ENCODE measurements around the gene MACROD2.
A peak's percentile ranks its signal among the peaks of the same experiment; 100 is the strongest.

Gene MACROD2

GRCh38 chr20:15909995-15910394 is 1914.7 kb downstream of the MACROD2 start:
- no peaks in the 10 kb centered on the region for H3K79me2 ChIP-seq
- H3K4me2 ChIP-seq (ENCODE audit: low read length) = no peak overlapping the region
- no peaks in the 10 kb centered on the region for H3K9me3 ChIP-seq (ENCODE audit: control insufficient read depth, low read length)
- TF ChIP-seq, protein P1, sequence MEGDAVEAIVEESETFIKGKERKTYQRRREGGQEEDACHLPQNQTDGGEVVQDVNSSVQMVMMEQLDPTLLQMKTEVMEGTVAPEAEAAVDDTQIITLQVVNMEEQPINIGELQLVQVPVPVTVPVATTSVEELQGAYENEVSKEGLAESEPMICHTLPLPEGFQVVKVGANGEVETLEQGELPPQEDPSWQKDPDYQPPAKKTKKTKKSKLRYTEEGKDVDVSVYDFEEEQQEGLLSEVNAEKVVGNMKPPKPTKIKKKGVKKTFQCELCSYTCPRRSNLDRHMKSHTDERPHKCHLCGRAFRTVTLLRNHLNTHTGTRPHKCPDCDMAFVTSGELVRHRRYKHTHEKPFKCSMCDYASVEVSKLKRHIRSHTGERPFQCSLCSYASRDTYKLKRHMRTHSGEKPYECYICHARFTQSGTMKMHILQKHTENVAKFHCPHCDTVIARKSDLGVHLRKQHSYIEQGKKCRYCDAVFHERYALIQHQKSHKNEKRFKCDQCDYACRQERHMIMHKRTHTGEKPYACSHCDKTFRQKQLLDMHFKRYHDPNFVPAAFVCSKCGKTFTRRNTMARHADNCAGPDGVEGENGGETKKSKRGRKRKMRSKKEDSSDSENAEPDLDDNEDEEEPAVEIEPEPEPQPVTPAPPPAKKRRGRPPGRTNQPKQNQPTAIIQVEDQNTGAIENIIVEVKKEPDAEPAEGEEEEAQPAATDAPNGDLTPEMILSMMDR (IDR thresholded peaks at IDR 0.05) = no peak
- H3K4me3 ChIP-seq (ENCODE audit: low read depth, low read length) = no peak overlapping the region
- H3K27ac ChIP-seq = no peak overlapping the region
- H2AFZ ChIP-seq = peak overlapping the region; percentile 9
- no peaks in the 10 kb centered on the region for H3K4me1 ChIP-seq
- no peak overlapping the region for H3K9ac ChIP-seq
- H3K27me3 ChIP-seq (ENCODE audit: control insufficient read depth, insufficient read depth, low read length) = no peaks in the 10 kb centered on the region
- no peaks in the 10 kb centered on the region for H3K36me3 ChIP-seq (ENCODE audit: control insufficient read depth, insufficient read depth, low read length)

DNA sequence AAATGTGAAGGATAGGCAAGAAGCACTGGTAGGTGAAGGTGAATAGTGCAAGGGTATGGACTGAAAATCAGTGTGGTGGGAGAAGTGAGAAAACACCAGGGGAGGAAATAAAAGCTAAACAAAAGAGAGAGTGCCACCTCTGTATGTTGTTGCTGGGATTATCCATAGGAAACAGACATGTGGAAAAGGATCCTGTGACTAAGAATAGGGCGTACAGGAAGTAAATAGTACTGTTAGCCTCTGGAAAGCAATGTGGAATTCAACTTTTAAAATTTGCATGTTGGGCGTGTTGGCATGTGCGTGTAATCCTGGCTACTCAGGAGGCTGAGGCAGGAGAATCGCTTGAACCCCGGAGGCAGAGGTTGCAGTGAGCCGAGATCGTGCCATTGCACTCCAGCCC is 1916.3 kb downstream of the MACROD2 start:
- no peak overlapping the region for H2AFZ ChIP-seq
- H3K4me2 ChIP-seq (ENCODE audit: low read length) = no peak overlapping the region
- H3K4me3 ChIP-seq (ENCODE audit: low read depth, low read length) = no peak overlapping the region
- no peaks in the 10 kb centered on the region for H3K9me3 ChIP-seq (ENCODE audit: control insufficient read depth, low read length)
- H3K9ac ChIP-seq = no peak overlapping the region
- no peaks in the 10 kb centered on the region for H3K36me3 ChIP-seq (ENCODE audit: control insufficient read depth, insufficient read depth, low read length)
- H3K4me1 ChIP-seq = peaks cover 6% of the 10 kb centered on the region
- TF ChIP-seq, protein P1 (IDR thresholded peaks at IDR 0.05) = no peak
- no peaks in the 10 kb centered on the region for H3K27me3 ChIP-seq (ENCODE audit: control insufficient read depth, insufficient read depth, low read length)
- no peaks in the 10 kb centered on the region for H3K79me2 ChIP-seq
- H3K27ac ChIP-seq = no peak overlapping the region

- Histone ChIP-seq H2AFZ (no peak overlapping the region), H3K27ac (no peak overlapping the region), H3K4me1 (peaks cover 11% of the 10 kb centered on the region), H3K4me3 (ENCODE audit: low read depth, low read length) (no peak overlapping the region), H3K9me3 (ENCODE audit: control insufficient read depth, low read length) (no peaks in the 10 kb centered on the region), H3K79me2 (no peaks in the 10 kb centered on the region), H3K27me3 (ENCODE audit: control insufficient read depth, insufficient read depth, low read length) (no peaks in the 10 kb centered on the region), H3K36me3 (ENCODE audit: control insufficient read depth, insufficient read depth, low read length) (no peaks in the 10 kb centered on the region), H3K9ac (no peak overlapping the region), H3K4me2 (ENCODE audit: low read length) (no peak overlapping the region)
- TF ChIP-seq, protein P1 (IDR thresholded peaks at IDR 0.05) = no peak
Measured at GRCh38 chr20:15913391-15914025, 1918.2 kb downstream of the MACROD2 start.

- no peak overlapping the region for H3K9ac ChIP-seq
- no peaks in the 10 kb centered on the region for H3K9me3 ChIP-seq (ENCODE audit: control insufficient read depth, low read length)
- H3K79me2 ChIP-seq = no peaks in the 10 kb centered on the region
- no peaks in the 10 kb centered on the region for H3K36me3 ChIP-seq (ENCODE audit: control insufficient read depth, insufficient read depth, low read length)
- H2AFZ ChIP-seq = peak overlapping the region; percentile 26
- H3K4me3 ChIP-seq (ENCODE audit: low read depth, low read length) = no peak overlapping the region
- peak overlapping the region; percentile 70 for H3K27ac ChIP-seq
- no peaks in the 10 kb centered on the region for H3K27me3 ChIP-seq (ENCODE audit: control insufficient read depth, insufficient read depth, low read length)
- peaks cover 11% of the 10 kb centered on the region for H3K4me1 ChIP-seq
- TF ChIP-seq, protein P1 (IDR thresholded peaks at IDR 0.05) = no peak
- H3K4me2 ChIP-seq (ENCODE audit: low read length) = peak overlapping the region; percentile 61
Measured at GRCh38 chr20:15916623-15917022, 1921.3 kb downstream of the MACROD2 start.

DNA sequence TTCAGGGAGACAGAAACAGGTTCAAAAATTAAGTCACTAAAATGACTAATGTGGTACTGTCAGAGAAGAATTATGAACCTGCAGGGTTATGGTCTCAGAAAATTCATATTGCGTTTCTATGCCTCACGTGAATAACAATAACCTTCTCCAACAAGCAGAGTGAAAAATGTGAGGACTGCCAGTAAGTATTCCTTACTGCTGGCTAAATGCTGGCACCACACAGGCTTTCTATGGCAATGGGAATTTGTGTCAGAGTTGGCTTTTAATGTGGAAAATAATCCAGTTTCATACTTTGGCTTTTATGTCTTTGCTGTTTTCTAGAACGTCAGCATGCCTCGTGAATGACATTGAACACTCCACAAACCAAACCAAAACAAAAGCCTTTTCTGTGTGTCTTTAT is 1922.0 kb downstream of the MACROD2 start:
- H3K4me1 ChIP-seq = peaks cover 11% of the 10 kb centered on the region
- no peaks in the 10 kb centered on the region for H3K36me3 ChIP-seq (ENCODE audit: control insufficient read depth, insufficient read depth, low read length)
- peak overlapping the region; percentile 61 for H3K4me2 ChIP-seq (ENCODE audit: low read length)
- TF ChIP-seq, protein P1 (IDR thresholded peaks at IDR 0.05) = no peak
- H2AFZ ChIP-seq = peak overlapping the region; percentile 26
- peak overlapping the region; percentile 70 for H3K27ac ChIP-seq
- H3K9ac ChIP-seq = no peak overlapping the region
- no peaks in the 10 kb centered on the region for H3K79me2 ChIP-seq
- peak overlapping the region; percentile 31 for H3K4me3 ChIP-seq (ENCODE audit: low read depth, low read length)
- H3K27me3 ChIP-seq (ENCODE audit: control insufficient read depth, insufficient read depth, low read length) = no peaks in the 10 kb centered on the region
- H3K9me3 ChIP-seq (ENCODE audit: control insufficient read depth, low read length) = no peaks in the 10 kb centered on the region

All from parathyroid adenoma (tissue), 2 donors.